ENCODE measurements around the gene FAM181A. TPM values are rescaled to one million over a fixed set of nuclear protein-coding genes. Genes with fewer than 3 reads are reported as not detected.
A peak's percentile ranks its signal among the peaks of the same experiment; 100 is the strongest.

Gene FAM181A
- 0.29 TPM for polyA plus RNA-seq (2013, experiment 1 of 2)
- polyA plus RNA-seq (2013, experiment 2 of 2), result not detected

- H3K27ac ChIP-seq (ENCODE audit: low read depth, low read length, severe bottlenecking), result peak within 1 kb of the TSS; percentile 57
- no peaks in the 10 kb centered on the region for H3K36me3 ChIP-seq (ENCODE audit: control insufficient read depth, insufficient read depth, low read length)
- no peaks in the 10 kb centered on the region for H3K4me1 ChIP-seq (ENCODE audit: control insufficient read depth, insufficient read depth, low read length, poor library complexity, severe bottlenecking)
- H3K4me3 ChIP-seq (ENCODE audit: extremely low read depth, insufficient read depth, low read length, poor library complexity, severe bottlenecking), result no peak within 1 kb of the TSS
- no peaks in the 10 kb centered on the region for H3K9me3 ChIP-seq (ENCODE audit: control insufficient read depth, low read length)
- WGBS, 2 experiments (ENCODE audit: insufficient coverage in 2 of 2), result 79 to 80% methylated on average over 20 to 26 of the region's 38 CpGs
Observed at GRCh38 chr14:93926873-93927799, at the start of gene FAM181A. Gene FAM181A (plus strand): TSS chr14:93927344. CDS start chr14:93928286, 942 bp downstream.

- WGBS, 2 experiments (ENCODE audit: insufficient coverage in 2 of 2), result 91 to 93% methylated on average over 7 to 8 of the region's 8 CpGs
- no peaks in the 10 kb centered on the region for H3K4me1 ChIP-seq (ENCODE audit: control insufficient read depth, insufficient read depth, low read length, poor library complexity, severe bottlenecking)
- H3K9me3 ChIP-seq (ENCODE audit: control insufficient read depth, low read length), result no peaks in the 10 kb centered on the region
- H3K36me3 ChIP-seq (ENCODE audit: control insufficient read depth, insufficient read depth, low read length), result no peaks in the 10 kb centered on the region
- no peak overlapping the region for H3K4me3 ChIP-seq (ENCODE audit: extremely low read depth, insufficient read depth, low read length, poor library complexity, severe bottlenecking)
- no peak overlapping the region for H3K27ac ChIP-seq (ENCODE audit: low read depth, low read length, severe bottlenecking)
Observed at GRCh38 chr14:93878212-93878611, 48.9 kb upstream of the FAM181A start.

- Histone ChIP-seq H3K9me3 (ENCODE audit: control insufficient read depth, low read length) (no peaks in the 10 kb centered on the region), H3K4me1 (ENCODE audit: control insufficient read depth, insufficient read depth, low read length, poor library complexity, severe bottlenecking) (no peaks in the 10 kb centered on the region), H3K4me3 (ENCODE audit: extremely low read depth, insufficient read depth, low read length, poor library complexity, severe bottlenecking) (no peak overlapping the region), H3K36me3 (ENCODE audit: control insufficient read depth, insufficient read depth, low read length) (no peaks in the 10 kb centered on the region), H3K27ac (ENCODE audit: low read depth, low read length, severe bottlenecking) (no peak overlapping the region)
- 89% methylated on average over 3 to 4 of the region's 5 CpGs for WGBS, 2 experiments (ENCODE audit: insufficient coverage in 2 of 2)
Observed at GRCh38 chr14:93878871-93879270, 48.3 kb upstream of the FAM181A start.

GRCh38 chr14:93879362-93879983 lies 47.7 kb upstream of the FAM181A start:
- 59 to 61% methylated on average over 7 of the region's 7 CpGs for WGBS, 2 experiments (ENCODE audit: insufficient coverage in 2 of 2)
- Histone ChIP-seq H3K36me3 (ENCODE audit: control insufficient read depth, insufficient read depth, low read length) (no peaks in the 10 kb centered on the region), H3K9me3 (ENCODE audit: control insufficient read depth, low read length) (no peaks in the 10 kb centered on the region), H3K27ac (ENCODE audit: low read depth, low read length, severe bottlenecking) (no peak overlapping the region), H3K4me3 (ENCODE audit: extremely low read depth, insufficient read depth, low read length, poor library complexity, severe bottlenecking) (no peak overlapping the region), H3K4me1 (ENCODE audit: control insufficient read depth, insufficient read depth, low read length, poor library complexity, severe bottlenecking) (no peaks in the 10 kb centered on the region)

- no peaks in the 10 kb centered on the region for H3K4me1 ChIP-seq (ENCODE audit: control insufficient read depth, insufficient read depth, low read length, poor library complexity, severe bottlenecking)
- H3K36me3 ChIP-seq (ENCODE audit: control insufficient read depth, insufficient read depth, low read length), result no peaks in the 10 kb centered on the region
- H3K27ac ChIP-seq (ENCODE audit: low read depth, low read length, severe bottlenecking), result no peak overlapping the region
- no peaks in the 10 kb centered on the region for H3K9me3 ChIP-seq (ENCODE audit: control insufficient read depth, low read length)
- WGBS, 2 experiments (ENCODE audit: insufficient coverage in 2 of 2), result 62 to 63% methylated on average over 7 of the region's 11 CpGs
- H3K4me3 ChIP-seq (ENCODE audit: extremely low read depth, insufficient read depth, low read length, poor library complexity, severe bottlenecking), result no peak overlapping the region
Observed at GRCh38 chr14:93880021-93880820, 46.9 kb upstream of the FAM181A start.

GRCh38 chr14:93884950-93885349 lies 42.2 kb upstream of the FAM181A start:
- H3K4me1 ChIP-seq (ENCODE audit: control insufficient read depth, insufficient read depth, low read length, poor library complexity, severe bottlenecking), result no peaks in the 10 kb centered on the region
- H3K4me3 ChIP-seq (ENCODE audit: extremely low read depth, insufficient read depth, low read length, poor library complexity, severe bottlenecking), result no peak overlapping the region
- 78 to 100% methylated on average over 1 of the region's 1 CpG for whole genome bisulfite sequencing, 2 experiments (ENCODE audit: insufficient coverage in 2 of 2)
- no peaks in the 10 kb centered on the region for H3K36me3 ChIP-seq (ENCODE audit: control insufficient read depth, insufficient read depth, low read length)
- H3K27ac ChIP-seq (ENCODE audit: low read depth, low read length, severe bottlenecking), result no peak overlapping the region
- H3K9me3 ChIP-seq (ENCODE audit: control insufficient read depth, low read length), result no peaks in the 10 kb centered on the region

GRCh38 chr14:93888995-93889394 lies 38.1 kb upstream of the FAM181A start:
- H3K9me3 ChIP-seq (ENCODE audit: control insufficient read depth, low read length), result no peaks in the 10 kb centered on the region
- H3K27ac ChIP-seq (ENCODE audit: low read depth, low read length, severe bottlenecking), result no peak overlapping the region
- WGBS, 2 experiments (ENCODE audit: insufficient coverage in 2 of 2), result 84 to 87% methylated on average over 9 of the region's 12 CpGs
- H3K4me1 ChIP-seq (ENCODE audit: control insufficient read depth, insufficient read depth, low read length, poor library complexity, severe bottlenecking), result no peaks in the 10 kb centered on the region
- H3K36me3 ChIP-seq (ENCODE audit: control insufficient read depth, insufficient read depth, low read length), result no peaks in the 10 kb centered on the region
- no peak overlapping the region for H3K4me3 ChIP-seq (ENCODE audit: extremely low read depth, insufficient read depth, low read length, poor library complexity, severe bottlenecking)

- H3K27ac ChIP-seq (ENCODE audit: low read depth, low read length, severe bottlenecking), result no peak overlapping the region
- no peaks in the 10 kb centered on the region for H3K4me1 ChIP-seq (ENCODE audit: control insufficient read depth, insufficient read depth, low read length, poor library complexity, severe bottlenecking)
- 86% methylated on average over 7 to 8 of the region's 9 CpGs for WGBS, 2 experiments (ENCODE audit: insufficient coverage in 2 of 2)
- H3K36me3 ChIP-seq (ENCODE audit: control insufficient read depth, insufficient read depth, low read length), result no peaks in the 10 kb centered on the region
- no peaks in the 10 kb centered on the region for H3K9me3 ChIP-seq (ENCODE audit: control insufficient read depth, low read length)
- H3K4me3 ChIP-seq (ENCODE audit: extremely low read depth, insufficient read depth, low read length, poor library complexity, severe bottlenecking), result no peak overlapping the region
Observed at GRCh38 chr14:93889739-93890483, 37.2 kb upstream of the FAM181A start.

- Histone ChIP-seq H3K9me3 (ENCODE audit: control insufficient read depth, low read length) (no peaks in the 10 kb centered on the region), H3K4me3 (ENCODE audit: extremely low read depth, insufficient read depth, low read length, poor library complexity, severe bottlenecking) (no peak overlapping the region), H3K36me3 (ENCODE audit: control insufficient read depth, insufficient read depth, low read length) (no peaks in the 10 kb centered on the region), H3K4me1 (ENCODE audit: control insufficient read depth, insufficient read depth, low read length, poor library complexity, severe bottlenecking) (no peaks in the 10 kb centered on the region), H3K27ac (ENCODE audit: low read depth, low read length, severe bottlenecking) (no peak overlapping the region)
- WGBS, 2 experiments (ENCODE audit: insufficient coverage in 2 of 2), result 68 to 71% methylated on average over 9 to 10 of the region's 15 CpGs
Observed at GRCh38 chr14:93891756-93892504, 35.2 kb upstream of the FAM181A start.

Data from mesodermal cell (in vitro differentiated cells).